ENCODE results near the gene REXO1. TPM values are rescaled to one million over a fixed set of nuclear protein-coding genes. Genes with fewer than 3 reads are reported as not detected.

REXO1 gene
- total and polyA plus RNA-seq, 7 donors, result 13.5 to 35.2 (median 20.3) TPM

GRCh38 chr19:1851654-1852580 is 3.6 kb upstream of the REXO1 start:
- Histone ChIP-seq H3K27me3 (ENCODE audit: insufficient read depth in 3 of 3, low read length in 2 of 3) (peaks cover 0 to 17% (median 2%) of the 10 kb centered on the region in 3 donors), H3K4me1 (peaks cover 25% of the 10 kb centered on the region), H3K9me3 (no peaks in the 10 kb centered on the region), H3K27ac (no peak overlapping the region), H3K4me3 (no peak overlapping the region), H3K36me3 (ENCODE audit: insufficient read depth in 1 of 2, low read depth in 1 of 2) (no peaks in the 10 kb centered on the region)
- DNase-seq, result peak in 1 of 2 donors; percentile 24
- no peak for ATAC-seq
- TF ChIP-seq CTCF (IDR thresholded peaks at IDR 0.05), result no peak
- intact Hi-C loops (cut with DNase I), result no loop called here
- 16 to 24% (median 23%) methylated on average over 50 to 66 of the region's 66 CpGs for WGBS, 3 donors

- 57 to 69% (median 62%) methylated on average over 30 to 31 of the region's 31 CpGs for WGBS, 3 donors
- no peak for TF ChIP-seq CTCF (IDR thresholded peaks at IDR 0.05)
- Histone ChIP-seq H3K36me3 (ENCODE audit: insufficient read depth in 1 of 2, low read depth in 1 of 2) (no peaks in the 10 kb centered on the region), H3K27me3 (ENCODE audit: insufficient read depth in 3 of 3, low read length in 2 of 3) (peaks cover 0 to 16% (median 2%) of the 10 kb centered on the region in 3 donors), H3K4me1 (peaks cover 29% of the 10 kb centered on the region), H3K9me3 (no peaks in the 10 kb centered on the region), H3K4me3 (no peak overlapping the region), H3K27ac (no peak overlapping the region)
- intact Hi-C loops (cut with DNase I), result no loop called here
- DNase-seq (peak in 1 of 2 donors; percentile 10), ATAC-seq (no peak)
Observed at GRCh38 chr19:1850809-1851653, 2.7 kb upstream of the REXO1 start.

GRCh38 chr19:1849886-1850398 is 1.7 kb upstream of the REXO1 start:
- Histone ChIP-seq H3K9me3 (no peaks in the 10 kb centered on the region), H3K4me3 (no peak overlapping the region), H3K4me1 (peaks cover 29% of the 10 kb centered on the region), H3K27me3 (ENCODE audit: insufficient read depth in 3 of 3, low read length in 2 of 3) (peaks cover 0 to 16% (median 2%) of the 10 kb centered on the region in 3 donors), H3K36me3 (ENCODE audit: insufficient read depth in 1 of 2, low read depth in 1 of 2) (no peaks in the 10 kb centered on the region), H3K27ac (no peak overlapping the region)
- no peak for DNase-seq
- intact Hi-C loops (cut with DNase I), result no loop called here
- WGBS, 3 donors, result 83 to 96% (median 87%) methylated on average over 10 of the region's 10 CpGs
- TF ChIP-seq CTCF (IDR thresholded peaks at IDR 0.05), result no peak
- no peak for ATAC-seq

GRCh38 chr19:1849132-1849474 is 820 bp upstream of the REXO1 start:
- no peak overlapping the region for H3K27ac ChIP-seq
- DNase-seq, result no peak
- H3K4me3 ChIP-seq, result no peak overlapping the region
- peaks cover 36% of the 10 kb centered on the region for H3K4me1 ChIP-seq
- ATAC-seq, result no peak
- H3K27me3 ChIP-seq (ENCODE audit: insufficient read depth in 3 of 3, low read length in 2 of 3), result peaks cover 0 to 16% (median 2%) of the 10 kb centered on the region in 3 donors
- no peaks in the 10 kb centered on the region for H3K9me3 ChIP-seq
- WGBS, 3 donors, result 68 to 73% (median 73%) methylated on average over 5 of the region's 5 CpGs
- intact Hi-C loops (cut with DNase I), result no loop called here
- no peak for TF ChIP-seq CTCF (IDR thresholded peaks at IDR 0.05)
- H3K36me3 ChIP-seq (ENCODE audit: insufficient read depth in 1 of 2, low read depth in 1 of 2), result no peaks in the 10 kb centered on the region

Measured in psoas muscle (tissue), 8 donors.